ENCODE results near the gene CMC2. TPM values are rescaled to one million over a fixed set of nuclear protein-coding genes. Genes with fewer than 3 reads are reported as not detected.
A peak's percentile ranks its signal among the peaks of the same experiment; 100 is the strongest.

The CMC2 gene
- 146 and 147 TPM in 2 replicates for total RNA-seq (2014; rRNA removed; shearing (Covaris generic))
- polyA plus RNA-seq (2015; cell fraction: cytosol; rRNA removed) = 114 and 124 TPM in 2 replicates
- 28.3 and 49.2 TPM in 2 replicates for polyA plus RNA-seq (2015; cell fraction: nucleus; rRNA removed)

DNA sequence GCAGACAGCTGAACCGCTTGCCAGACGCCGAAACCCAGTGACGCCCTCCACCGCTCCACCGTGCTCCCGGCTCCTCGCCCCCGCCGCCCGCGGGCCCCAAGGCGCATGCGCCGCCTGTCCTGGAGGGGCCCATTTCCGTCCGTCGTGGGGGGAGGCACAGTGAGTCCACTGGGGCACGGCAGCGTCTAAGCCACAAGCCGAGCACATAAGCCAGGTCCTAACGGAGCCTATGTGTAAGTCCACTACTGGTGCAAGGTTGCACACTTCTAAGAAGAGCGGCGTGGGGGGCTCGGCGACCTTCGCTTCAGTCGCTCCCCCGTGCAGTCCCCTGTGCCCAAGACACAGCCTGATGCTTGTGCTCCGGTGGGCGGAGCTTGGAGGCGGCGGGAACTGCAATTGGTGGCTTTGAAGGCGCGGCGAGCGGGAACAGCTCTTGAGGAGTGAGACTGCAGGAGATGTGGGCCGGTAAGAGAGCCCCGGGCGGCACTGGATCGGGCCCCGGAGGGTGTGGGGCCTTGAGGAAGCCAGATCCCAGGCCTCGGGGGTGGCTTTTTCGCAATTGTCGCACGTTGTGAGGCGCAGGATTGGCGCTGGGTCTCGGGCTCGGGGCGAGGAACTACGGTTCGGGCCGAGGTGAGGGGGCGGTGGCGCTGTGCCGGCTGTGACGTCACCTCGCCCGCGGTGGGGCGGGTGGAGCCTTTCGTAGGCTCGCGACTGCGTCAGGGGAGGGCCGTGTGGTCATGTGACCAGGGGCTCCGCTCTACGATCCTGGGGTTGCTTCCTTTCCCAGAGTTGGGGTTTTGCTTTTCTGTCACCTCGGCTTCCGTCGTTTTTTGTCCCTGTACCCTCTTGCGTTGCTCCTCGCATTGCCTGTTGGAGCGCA, at the start of gene CMC2, which contains the start of gene CENPN:
Gene CMC2, minus strand, starts transcription at position 73 of the 883 bp plus-strand sequence. CDS start 9,491 bp downstream, outside the sequence.
Gene CENPN, plus strand, starts transcription at position 402 of the 883 bp plus-strand sequence. CDS start 4,726 bp downstream, outside the sequence.
- DNase-seq (ENCODE audit: low read depth, low spot score) = peak; percentile 97
- in situ Hi-C loops (cut with HindIII; ENCODE audit: low pct_unique_long_range_greater_than_20kb, low sequenced_read_pairs) = no loop called here

DNA sequence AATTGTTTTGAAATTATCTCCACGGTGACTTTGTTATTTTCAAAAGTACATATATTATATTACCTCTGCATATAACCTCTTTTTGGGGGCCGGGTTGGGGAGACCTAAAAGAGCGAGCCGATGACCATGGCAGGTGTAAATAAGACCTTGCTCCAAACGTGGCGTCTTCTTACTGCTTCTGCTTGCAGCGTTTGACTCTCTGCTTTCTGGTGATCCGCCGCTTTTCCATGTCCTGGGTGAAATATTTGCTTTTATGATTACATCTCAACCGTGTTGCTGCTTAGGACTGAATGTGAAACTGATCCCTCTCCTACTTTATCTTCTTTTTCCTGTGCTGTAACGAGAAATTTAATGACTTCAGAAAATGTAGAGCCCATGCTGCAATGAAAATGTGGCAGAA, 47.1 kb upstream of the CMC2 start:
- DNase-seq (ENCODE audit: low read depth, low spot score) = no peak
- in situ Hi-C loops (cut with HindIII; ENCODE audit: low pct_unique_long_range_greater_than_20kb, low sequenced_read_pairs) = no loop called here

DNA sequence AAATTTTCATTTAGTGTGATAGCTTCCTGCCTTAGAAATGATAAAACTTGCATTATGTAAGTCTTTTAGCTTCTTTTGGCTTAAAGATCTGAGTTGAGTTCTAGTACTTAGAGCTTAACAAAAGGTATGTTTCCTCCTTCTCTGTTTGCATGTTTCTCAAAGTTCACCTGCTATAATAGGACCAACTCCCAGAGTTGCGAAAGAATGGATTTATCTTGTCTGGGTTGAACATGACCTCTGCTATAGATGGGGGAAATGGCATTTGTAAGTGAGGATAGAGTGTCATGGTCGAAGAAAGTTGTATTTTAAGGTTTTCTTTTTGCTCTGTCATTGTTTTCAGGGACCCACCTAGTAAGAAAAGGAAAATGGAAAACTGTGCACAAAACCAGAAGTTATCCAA, 36.1 kb upstream of the CMC2 start:
- DNase-seq (ENCODE audit: low read depth, low spot score) = no peak
- in situ Hi-C loops (cut with HindIII; ENCODE audit: low pct_unique_long_range_greater_than_20kb, low sequenced_read_pairs) = no loop called here

DNA sequence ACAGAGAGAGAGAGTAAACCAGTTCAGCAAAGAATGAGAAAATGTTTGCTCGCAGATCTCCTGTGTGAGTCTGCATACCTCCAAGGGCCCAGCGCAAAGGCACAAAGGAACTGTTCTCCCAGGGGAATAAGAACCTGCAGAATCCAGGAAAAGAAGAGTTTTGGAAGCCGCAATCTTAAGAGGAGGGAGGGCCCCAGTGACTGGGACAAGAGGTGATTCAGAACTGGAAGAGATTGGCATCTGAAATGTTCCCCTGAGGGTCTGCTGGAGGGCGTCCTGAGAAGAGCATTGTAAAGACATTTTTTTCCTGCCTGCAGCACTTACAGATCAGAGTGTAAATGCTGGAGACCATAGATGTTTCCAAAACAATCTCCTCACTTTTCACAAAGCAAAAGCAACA, 35.0 kb upstream of the CMC2 start:
- DNase-seq (ENCODE audit: low read depth, low spot score) = no peak
- in situ Hi-C loops (cut with HindIII; ENCODE audit: low pct_unique_long_range_greater_than_20kb, low sequenced_read_pairs) = no loop called here

DNA sequence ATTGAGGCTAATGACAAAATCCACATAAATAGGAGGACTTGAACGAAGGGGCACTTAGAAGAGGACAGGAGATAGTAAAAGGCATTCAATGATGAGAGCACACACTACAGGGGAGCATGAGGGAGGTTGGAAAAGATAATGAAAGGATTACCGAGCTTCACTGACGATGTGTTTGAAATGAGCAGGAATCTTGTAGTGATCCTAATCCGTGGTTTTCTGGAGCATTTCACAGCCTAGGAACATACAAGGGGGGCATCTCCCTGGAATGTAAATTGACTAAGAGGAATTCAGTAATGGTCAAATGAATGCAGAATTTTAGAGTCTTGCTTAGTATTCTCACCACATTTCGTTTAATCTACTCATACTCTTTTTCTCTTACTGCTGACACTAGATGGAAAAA, 34.2 kb upstream of the CMC2 start:
- no peak for DNase-seq (ENCODE audit: low read depth, low spot score)
- in situ Hi-C loops (cut with HindIII; ENCODE audit: low pct_unique_long_range_greater_than_20kb, low sequenced_read_pairs) = no loop called here

DNA sequence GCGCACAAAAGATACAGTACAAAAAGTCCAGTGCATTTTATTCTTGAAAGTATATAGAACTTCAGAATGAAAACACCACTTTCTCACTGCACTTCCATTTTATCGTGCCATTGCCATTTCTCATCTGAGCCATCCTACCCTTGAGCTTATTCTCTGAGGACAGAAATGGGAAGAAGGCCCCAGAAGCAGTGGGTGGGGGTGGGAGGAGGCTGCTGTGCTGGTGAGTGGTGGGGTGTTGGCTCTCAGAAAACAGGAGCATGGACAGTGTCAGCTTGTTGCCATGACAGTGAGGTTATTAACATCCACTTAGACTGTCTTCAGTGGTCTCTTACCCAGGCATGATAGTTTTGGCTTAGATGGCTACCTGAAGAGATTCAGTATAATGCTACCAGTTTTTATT, 33.4 kb upstream of the CMC2 start:
- DNase-seq (ENCODE audit: low read depth, low spot score) = no peak
- in situ Hi-C loops (cut with HindIII; ENCODE audit: low pct_unique_long_range_greater_than_20kb, low sequenced_read_pairs) = no loop called here

DNA sequence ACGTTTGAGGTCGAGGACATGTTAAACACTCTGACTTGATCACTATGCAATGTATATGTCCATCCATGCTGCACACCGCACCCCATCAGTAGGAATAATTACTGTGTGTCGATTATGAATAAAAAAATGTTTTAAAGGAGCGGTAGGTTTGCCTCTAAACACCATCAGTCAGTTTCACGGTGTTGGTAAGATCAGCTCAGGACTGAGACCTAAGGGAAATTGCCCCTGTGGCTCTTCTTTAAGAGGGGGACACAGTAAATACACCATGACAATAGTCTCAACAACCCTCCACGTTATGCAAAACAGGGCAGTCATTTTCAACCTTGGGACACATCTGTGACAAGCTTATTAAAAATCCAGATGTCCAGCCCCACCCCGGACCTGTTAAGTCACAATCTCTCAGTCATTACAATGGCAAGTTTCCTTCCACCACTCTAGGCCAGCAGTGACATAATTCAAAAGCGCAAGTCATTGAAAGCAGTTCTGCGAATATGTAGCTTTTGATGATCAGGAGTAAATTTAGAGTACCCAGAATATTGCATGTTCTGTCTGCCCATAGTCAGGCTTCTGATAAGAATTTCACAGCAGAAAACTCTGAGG, 30.2 kb upstream of the CMC2 start:
- in situ Hi-C loops (cut with HindIII; ENCODE audit: low pct_unique_long_range_greater_than_20kb, low sequenced_read_pairs) = no loop called here
- DNase-seq (ENCODE audit: low read depth, low spot score) = no peak

DNA sequence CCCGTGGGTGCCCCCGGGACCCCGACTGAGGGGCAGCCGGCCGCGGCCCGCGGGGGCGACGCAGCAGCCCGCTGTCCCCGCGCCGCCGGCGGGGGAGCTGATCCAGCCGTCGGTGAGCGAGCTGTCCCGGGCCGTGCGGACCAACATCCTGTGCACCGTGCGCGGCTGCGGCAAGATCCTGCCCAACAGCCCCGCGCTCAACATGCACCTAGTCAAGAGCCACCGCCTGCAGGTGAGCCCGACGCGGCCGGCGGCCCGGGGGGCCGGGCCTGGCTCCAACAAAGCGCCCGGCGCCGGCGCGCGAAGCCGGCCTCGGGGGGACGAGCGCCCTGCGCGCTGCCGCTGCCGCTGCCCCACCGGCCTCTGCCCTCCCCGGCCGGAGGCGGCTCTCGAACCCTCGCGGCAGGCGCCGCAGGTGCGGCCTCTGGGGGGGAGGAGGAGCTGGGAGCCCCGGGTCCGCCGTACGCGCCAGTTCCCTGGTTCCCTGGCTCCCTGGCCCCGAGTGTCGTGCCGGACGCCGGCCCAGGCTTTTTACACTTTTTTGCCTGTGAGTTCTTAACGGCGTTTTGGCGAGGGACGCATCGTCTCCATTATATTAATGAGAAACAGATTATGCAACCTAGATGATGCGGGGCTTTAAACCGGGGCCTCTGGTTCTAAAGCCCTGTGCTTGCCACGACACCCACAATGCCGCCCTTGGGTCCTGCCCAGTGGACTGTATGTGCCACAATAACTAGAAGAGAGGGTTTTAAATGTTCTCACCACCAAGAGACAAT, 29.5 kb upstream of the CMC2 start:
- in situ Hi-C loops (cut with HindIII; ENCODE audit: low pct_unique_long_range_greater_than_20kb, low sequenced_read_pairs) = no loop called here
- DNase-seq (ENCODE audit: low read depth, low spot score) = no peak

DNA sequence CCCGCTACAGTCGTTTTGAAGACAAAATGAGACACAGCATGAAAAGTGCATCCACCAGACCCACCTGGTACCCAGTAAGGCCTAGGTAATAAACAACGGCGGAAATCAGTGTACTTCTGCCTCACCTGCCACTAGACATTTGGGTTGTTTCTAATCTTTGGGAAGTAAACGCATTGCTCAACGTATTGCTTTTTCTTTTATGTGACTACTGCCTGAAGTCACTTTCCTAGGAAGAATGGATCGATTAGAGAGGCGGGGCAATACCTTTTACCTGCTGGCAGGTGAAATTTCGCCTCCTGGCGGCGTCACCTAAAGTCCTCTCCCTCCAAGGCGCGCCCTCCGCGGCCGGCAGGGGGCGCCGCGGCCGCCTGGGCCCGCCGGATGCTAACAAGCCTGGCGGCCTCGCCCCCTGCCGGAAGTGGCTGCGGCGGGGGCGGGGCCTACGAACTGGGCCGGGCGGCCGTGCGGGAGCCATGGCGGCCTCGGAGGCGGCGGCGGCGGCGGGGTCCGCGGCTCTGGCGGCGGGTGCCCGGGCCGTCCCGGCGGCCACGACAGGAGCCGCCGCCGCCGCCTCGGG, 28.8 kb upstream of the CMC2 start, which contains the start of gene ATMIN:
Gene ATMIN, plus strand, starts transcription at position 445 of the 577 bp plus-strand sequence. Its CDS starts 29 bp downstream, at position 474.
- in situ Hi-C loops (cut with HindIII; ENCODE audit: low pct_unique_long_range_greater_than_20kb, low sequenced_read_pairs) = no loop called here
- peak; percentile 74 for DNase-seq (ENCODE audit: low read depth, low spot score)

DNA sequence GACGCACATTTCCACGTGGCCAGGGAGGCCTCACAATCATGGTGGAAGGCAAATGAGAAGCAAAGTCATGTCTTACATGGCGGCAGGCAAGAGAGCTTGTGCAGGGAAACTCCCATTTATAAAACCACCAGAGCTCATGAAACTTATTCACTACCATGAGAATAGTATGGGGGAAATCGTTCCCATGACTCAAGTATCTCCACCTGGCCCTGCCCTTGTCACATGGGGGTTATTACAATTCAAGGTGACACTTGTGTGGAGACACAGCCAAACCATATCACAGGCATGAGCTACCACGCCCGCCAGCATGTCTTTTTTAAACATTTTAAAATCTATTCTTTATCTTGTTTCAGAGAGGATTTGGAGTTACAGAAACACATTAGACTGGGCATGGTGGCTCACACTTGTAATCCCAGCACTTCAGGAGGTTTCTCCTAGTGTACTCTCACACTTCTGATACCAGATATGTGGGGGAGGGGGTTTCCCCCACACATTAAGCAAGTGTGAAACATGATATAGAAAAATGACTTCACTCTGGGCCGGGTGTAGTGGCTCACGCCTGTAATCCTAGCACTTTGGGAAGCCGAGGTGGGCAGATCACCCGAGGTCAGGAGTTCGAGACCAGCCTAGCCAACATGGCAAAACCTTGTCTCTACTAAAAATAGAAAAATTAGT, 23.4 kb upstream of the CMC2 start:
- in situ Hi-C loops (cut with HindIII; ENCODE audit: low pct_unique_long_range_greater_than_20kb, low sequenced_read_pairs) = no loop called here
- DNase-seq (ENCODE audit: low read depth, low spot score) = no peak

DNA sequence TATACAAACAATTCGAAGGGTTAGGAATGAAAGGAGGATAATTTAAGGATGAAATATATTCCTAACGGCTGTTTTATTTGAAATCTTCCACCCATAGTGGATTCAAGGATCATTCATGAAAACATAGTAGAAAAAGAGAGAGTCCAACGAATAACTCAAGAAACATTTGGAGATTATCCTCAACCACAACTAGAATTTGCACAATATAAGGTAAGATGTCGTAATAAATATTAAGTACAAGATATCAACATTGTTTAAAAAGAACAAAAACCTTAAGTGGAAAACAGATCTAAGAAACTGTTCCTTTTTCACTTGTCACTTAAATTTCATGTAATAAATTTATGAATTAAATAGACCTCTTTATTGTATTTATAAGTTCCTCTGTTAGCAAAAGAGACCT, 19.7 kb upstream of the CMC2 start:
- DNase-seq (ENCODE audit: low read depth, low spot score) = no peak
- in situ Hi-C loops (cut with HindIII; ENCODE audit: low pct_unique_long_range_greater_than_20kb, low sequenced_read_pairs) = no loop called here

DNA sequence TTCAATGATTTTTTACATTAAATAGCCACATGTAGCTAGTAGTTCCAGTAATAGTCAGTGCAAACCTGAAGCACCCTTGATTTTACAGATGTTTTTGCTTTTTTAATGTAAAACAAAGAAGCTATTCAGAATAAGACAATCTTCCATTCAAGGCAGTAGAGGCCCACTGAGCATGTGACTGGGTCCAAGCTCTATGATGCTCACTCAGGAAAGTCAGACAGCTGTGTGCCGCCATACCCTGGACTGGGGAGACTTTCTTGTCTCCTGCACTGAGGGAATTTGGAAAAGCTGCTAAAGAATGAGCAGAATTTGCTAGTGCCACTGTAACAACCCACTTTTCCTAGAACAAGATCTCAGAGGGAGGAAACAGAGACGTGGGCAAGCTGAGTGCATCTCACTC, 11.8 kb upstream of the CMC2 start:
- in situ Hi-C loops (cut with HindIII; ENCODE audit: low pct_unique_long_range_greater_than_20kb, low sequenced_read_pairs) = no loop called here
- peak; percentile 93 for DNase-seq (ENCODE audit: low read depth, low spot score)

DNA sequence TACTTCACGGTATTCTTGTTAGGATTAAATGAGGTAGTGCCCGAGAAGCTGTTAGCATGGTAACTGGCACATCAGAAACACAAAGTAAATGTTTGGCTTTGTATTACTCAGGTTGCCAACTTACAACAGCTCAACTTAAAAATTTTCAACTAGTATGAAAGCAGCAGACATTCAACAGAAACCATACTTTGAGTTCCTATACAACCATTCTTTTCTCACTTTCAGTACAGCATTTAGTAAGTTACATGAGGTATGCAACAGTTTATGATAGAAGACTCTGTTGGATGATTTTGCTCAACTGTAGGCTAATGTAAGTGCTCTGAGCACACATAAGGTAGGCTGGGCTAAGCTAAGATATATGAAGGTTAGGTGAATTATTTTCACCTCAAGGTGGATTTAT, 8.0 kb upstream of the CMC2 start:
- DNase-seq (ENCODE audit: low read depth, low spot score) = no peak
- in situ Hi-C loops (cut with HindIII; ENCODE audit: low pct_unique_long_range_greater_than_20kb, low sequenced_read_pairs) = no loop called here

DNA sequence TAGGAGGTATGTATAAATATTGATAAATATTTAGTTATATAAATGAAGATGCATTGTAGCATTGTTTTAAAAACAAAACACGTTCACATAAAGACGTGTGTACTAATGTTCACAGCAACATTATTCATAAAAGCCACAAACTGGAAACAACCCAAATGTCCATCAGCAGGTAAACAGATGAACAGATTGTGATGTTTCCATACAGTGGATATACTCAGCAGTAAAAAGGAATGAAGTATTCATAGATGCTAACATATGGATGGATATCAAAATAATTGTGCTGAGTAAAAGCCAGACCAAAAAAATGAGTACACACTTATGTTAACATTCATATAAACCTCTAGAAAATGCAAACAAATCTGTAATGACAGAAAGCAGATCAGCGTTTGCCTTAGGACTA, 6.3 kb upstream of the CMC2 start:
- in situ Hi-C loops (cut with HindIII; ENCODE audit: low pct_unique_long_range_greater_than_20kb, low sequenced_read_pairs) = no loop called here
- no peak for DNase-seq (ENCODE audit: low read depth, low spot score)

DNA sequence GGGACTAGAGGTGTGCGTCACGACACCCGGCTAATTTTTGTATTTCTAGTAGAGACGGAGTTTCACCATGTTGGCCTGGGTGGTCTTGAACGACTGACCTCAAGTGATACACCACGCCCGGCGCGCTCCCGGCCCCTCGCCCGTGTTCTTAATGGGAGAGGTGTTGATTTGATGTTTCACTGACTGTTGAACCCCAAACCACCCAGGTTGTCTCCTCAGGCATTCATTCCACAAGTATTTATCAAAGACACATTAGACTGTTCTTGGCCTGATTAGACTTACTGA, 1.8 kb upstream of the CMC2 start:
- DNase-seq (ENCODE audit: low read depth, low spot score) = no peak
- in situ Hi-C loops (cut with HindIII; ENCODE audit: low pct_unique_long_range_greater_than_20kb, low sequenced_read_pairs) = no loop called here

DNA sequence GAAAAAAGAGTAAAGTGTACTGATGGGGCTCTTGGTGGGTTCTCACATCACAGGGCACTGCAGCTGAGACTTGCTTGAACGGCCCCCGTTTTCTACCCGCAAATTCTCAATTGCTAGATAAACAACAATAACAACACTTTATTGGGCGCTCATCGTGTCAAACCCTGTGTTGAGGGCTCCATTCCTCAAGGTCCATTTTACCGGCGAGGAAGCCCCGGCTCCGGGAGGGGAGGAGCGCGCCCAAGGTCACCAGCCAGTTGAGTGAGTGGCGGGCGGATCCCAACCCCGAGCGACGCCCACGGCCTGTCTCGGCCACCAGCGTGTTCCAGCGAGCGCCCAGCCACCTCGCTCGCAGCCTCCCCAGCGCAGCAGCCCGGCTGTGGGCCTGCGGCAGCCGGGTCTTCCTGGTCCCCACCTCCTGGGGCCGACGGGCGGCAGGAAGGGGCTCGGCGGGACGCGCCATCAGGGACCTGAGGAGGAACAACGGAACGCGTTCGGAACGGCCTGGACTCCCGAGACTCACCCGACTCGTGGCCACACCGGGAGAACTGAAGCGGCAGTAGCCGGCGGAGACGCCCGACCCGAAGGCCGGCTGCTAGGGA, 373 bp downstream of the CMC2 start:
- in situ Hi-C loops (cut with HindIII; ENCODE audit: low pct_unique_long_range_greater_than_20kb, low sequenced_read_pairs) = no loop called here
- peak; percentile 53 for DNase-seq (ENCODE audit: low read depth, low spot score)

DNA sequence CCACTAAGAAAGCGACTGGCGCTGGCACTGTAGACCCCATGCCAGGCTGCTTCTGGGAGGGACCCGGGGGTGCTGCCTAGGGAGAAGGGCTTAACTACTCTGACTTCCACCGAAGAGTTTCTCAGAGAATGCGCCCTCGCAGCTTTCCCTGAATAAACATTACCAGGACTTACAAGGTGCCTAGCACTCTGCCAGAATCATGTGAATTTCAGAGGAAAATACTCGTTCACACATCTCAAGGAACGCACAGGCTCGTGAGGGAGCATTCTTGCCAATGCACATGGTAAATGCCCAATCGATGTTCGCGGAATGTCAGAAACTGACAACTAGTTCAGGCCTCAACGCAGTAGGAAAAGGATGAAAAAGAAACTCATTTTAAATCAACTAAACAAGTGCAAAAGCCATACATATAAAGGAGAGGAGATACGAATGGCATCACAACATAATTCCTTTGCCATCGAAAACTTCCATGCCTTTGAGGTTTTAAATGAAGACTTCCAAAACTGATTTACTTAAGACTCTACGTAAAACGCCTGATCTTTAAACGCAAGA, 999 bp downstream of the CMC2 start:
- in situ Hi-C loops (cut with HindIII; ENCODE audit: low pct_unique_long_range_greater_than_20kb, low sequenced_read_pairs) = no loop called here
- DNase-seq (ENCODE audit: low read depth, low spot score) = no peak

All from SK-MEL-5 (cell line).